SKM-1 (cell line): ENCODE measurements around the gene UAP1L1.

Experiments
- DNase-seq: peaks from one replicate; lab custom pipeline; 2025; ENCODE audit not compliant: unreplicated experiment; lab: John Stamatoyannopoulos, UW

UAP1L1 gene

DNA sequence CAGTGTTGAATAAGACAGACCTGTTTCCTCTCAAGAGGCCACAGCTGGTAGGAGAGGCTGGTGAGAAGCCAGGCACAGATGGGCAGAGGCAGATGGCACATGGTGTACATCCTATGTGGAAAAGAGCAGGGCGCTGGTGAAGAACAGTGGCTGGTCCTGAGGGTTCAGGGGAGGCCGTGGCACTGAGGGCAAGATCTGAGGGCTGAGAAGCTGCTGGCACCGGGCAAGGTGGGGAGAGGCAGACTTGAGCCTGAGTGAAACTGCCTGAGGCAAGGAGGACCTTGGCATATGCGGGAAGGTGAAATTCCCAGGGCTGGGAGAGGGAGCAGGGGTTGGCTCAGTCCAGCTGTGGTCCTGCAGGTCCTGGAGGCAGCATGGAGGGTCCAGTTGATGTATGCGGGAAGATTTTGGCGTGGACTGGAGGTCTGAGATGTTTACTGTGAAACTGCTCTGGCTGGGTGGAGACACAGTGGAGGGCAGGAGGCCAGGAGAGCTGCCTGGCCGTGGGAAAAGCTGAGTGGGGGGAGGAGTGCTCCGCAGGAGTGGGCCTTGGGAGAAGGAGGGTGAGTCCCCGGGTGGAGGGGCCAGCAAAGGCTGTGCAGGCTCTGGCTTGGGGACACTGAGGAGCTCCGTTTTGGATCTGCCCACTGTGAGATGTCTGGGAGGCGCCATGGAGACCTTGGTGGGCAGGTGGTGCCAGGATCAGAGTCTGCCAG is 12.1 kb downstream of the UAP1L1 start:
- DNase-seq = no peak

DNA sequence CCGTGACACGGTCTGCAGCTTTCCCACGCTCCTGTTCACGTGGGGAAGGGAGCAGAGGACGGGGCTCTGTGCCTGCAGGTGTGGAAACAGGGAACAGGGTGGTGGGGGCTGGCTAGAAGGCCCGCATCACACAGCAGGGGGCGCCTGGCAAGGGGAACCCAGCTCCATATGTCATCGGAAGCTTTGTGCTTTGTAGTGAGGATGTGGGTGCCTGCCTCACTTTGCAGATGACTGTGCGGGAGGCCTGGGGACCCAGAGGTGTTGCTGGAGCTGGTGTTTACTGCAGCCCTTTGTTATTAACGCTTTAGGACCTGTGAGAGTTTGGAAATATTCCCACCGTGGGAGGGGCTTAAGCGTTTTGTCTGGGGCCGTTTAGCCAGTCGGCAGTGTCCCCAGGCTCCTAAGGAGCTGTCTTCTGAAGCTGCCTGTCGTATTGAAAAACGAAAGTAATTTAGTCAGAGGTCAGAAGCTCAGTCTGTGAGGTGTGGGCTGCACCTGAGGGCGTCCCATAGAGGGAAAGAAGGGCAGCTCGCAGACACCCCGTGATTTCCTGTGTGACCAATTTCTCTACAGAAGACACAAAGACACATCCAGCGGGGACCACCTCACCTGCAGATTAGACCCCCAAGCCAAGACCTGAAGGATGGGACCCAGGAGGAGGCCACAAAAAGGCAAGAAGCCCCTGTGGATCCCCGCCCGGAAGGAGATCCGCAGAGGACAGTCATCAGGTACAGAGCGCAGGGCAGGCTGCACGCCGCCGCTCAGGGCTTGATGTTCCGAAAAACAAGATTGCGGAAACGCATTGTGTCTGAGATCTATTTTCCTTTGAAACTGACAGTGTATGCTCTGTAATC is 18.6 kb downstream of the UAP1L1 start:
- no peak for DNase-seq

GRCh38 chr9:137096785-137097546 is 19.6 kb downstream of the UAP1L1 start:
- DNase-seq = no peak

DNA sequence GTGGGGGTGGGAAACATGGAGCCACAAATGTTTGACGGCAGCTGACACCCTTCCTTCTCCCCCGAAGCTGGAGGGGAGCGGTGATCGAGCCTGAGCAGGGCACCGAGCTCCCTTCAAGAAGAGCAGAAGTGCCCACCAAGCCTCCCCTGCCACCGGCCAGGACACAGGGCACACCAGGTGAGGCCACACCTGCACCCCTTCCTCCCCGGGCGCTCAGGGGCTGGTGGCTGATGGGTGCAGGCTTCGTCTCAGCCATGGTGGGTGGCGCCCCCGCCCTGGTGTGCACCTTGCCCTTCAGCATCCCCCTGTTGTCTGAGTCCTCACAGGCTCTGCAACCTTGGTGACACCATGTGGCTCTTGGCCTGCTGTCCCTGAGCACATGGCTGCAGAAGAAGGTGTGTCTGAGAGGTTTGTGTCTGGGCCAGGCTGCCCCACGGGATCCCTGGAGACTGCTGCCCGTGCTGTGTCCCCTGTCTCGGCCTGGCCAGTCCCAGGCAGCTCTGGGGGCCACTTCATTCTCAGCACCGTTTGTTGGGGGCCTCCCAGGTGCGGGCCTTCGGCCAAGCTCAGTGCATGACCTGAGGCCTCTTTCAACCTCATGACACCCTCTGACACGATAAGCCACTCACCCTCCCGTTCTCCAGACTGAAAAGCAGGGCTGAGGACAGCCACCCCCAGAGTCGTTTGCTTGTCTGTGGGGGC is 20.6 kb downstream of the UAP1L1 start:
- no peak for DNase-seq

DNA sequence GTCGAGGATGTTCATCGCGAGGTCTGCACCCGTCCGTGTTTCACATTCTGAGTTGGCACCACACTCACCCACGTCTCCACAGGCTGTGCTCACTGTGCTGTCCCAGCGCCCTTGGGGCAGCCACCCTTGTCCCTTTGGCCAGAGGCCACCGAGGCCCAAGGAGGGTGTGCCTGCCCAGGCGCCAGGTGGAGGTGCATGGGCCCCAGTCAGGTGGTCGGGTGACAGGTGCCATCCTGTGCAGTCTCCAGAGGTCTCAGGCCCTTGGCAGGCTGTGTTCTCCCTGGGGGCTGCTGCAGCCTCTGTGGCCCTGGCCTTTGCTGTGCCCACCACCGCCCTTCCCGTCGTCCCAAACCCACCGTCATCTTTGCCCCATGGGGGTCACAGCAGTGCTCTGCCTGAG is 21.9 kb downstream of the UAP1L1 start:
- DNase-seq = no peak

DNA sequence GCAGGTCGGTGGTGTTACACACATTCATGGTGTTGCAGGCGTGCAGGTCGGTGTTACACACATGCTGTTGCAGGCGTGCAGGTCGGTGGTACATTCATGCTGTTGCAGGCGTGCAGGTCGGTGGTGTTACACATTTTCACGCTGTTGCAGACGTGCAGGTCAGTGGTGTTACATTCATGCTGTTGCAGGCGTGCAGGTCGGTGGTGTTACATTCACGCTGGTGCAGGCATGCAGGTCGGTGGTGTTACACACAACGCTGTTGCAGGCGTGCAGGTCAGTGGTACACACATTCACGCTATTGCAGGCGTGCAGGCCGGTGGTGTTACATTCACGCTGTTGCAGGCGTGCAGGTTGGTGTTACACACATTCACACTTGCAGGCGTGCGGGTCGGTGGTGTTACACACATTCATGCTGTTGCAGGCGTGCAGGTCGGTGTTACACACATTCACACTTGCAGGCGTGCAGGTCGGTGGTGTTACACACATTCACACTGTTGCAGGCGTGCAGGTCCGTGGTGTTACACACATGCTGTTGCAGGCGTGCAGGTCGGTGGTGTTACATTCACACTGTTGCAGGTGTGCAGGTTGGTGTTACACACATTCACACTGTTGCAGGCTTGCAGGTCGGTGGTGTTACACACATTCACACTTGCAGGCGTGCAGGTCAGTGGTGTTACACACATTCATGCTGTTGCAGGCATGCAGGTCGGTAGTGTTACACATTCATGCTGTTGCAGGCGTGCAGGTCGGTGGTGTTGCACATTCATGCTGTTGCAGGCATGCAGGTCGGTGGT is 26.1 kb downstream of the UAP1L1 start:
- no peak for DNase-seq

DNA sequence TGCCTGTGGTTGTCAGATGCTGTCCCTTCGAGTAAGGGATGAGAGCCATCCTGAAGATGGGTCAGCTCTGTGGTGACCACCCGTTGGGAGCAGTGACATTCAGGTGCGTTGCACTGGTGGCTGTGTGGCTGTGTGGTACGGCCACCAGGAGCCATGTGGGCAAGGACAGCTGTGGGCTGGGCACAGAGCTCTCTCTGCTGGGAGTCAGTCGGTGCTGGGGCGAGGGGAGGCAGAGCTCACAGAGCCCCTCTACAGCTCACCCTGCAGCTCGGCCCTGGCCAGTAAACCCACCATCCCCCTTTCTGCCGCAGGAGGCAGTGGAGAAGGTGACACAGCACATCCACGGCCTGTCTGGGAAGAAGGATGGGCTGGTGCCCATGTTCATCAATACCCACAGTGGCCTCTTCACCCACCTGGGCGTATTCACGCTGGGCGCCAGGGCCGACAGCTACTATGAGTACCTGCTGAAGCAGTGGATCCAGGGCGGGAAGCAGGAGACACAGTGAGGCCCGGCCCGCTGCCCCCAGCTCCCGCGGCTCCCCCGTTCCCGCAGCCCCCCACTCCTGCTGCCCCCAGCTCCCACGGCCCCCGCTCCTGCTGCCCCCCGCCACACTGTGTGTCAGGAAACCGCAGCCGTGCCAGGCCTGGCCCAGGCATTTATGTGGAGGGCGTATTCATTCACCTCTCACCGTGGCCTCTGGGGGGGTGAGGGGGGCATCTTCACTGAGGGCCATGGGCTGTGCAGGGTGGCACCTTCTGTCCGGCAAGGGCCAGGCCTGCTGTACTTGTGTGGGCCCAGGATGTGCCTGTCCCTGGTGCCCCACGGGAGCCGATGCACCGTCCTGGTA is 28.7 kb downstream of the UAP1L1 start:
- DNase-seq = no peak

DNA sequence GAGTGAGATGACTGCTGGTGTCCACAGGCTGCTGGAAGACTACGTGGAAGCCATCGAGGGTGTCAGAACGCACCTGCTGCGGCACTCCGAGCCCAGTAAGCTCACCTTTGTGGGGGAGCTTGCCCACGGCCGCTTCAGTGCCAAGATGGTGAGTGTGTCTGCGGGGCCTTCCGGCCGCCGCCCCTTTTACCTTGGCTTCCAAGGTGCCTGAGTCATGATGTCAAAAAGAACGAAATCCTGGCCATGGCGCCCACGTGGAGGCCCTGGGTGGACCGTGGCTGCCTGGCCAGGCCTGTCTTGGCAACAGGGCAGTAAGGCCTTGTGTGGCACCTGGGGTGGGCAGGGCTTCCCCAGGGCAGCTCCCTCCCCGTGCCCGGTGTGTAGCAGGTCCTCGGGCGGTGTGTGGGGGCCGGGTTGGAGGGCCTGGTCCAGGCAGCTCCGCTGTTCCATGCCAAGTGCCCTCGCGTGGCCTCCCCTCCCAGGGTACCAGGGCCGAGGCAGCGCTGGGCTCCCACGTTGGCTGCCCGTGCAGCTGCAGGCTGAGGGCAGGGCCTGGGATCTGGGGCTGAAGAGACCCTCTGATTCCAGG is 29.4 kb downstream of the UAP1L1 start:
- no peak for DNase-seq

GRCh38 chr9:137107312-137107921 is 30.1 kb downstream of the UAP1L1 start:
- no peak for DNase-seq

DNA sequence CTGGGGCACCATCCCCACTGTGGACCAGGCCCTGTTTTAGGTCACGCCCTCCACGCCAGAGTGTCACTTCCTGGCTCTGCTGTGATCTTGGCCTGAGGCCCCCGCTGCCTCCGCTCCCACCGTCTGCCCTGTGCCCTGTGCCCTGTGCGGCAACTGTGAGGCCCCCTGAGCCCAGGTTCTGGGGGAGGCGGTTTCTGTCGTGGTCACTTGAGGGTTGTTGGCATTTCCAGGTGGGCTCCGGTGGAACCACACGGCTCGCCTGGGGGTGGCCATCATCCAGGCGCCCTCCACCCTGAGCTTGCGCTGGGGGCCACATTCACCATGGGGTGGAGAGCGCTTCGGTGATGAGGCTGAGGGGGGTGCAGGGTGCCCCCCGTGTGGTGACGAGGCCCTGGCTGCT is 30.7 kb downstream of the UAP1L1 start:
- no peak for DNase-seq

DNA sequence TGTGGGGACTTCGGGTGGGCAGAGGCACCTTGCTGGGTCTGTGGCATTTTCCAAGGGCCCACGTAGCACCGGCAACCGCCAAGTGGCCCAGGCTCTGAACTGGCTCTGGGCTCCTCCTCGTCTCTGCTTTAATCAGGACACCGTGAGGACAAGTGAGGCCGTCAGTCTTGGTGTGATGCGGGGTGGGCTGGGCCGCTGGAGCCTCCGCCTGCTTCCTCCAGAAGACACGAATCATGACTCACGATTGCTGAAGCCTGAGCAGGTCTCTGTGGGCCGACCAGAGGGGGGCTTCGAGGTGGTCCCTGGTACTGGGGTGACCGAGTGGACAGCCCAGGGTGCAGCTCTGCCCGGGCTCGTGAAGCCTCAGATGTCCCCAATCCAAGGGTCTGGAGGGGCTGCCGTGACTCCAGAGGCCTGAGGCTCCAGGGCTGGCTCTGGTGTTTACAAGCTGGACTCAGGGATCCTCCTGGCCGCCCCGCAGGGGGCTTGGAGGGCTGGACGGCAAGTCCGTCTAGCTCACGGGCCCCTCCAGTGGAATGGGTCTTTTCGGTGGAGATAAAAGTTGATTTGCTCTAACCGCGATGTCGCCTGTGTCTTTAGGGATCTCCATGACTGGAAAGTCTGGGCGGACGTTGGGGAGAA is 31.4 kb downstream of the UAP1L1 start:
- DNase-seq = no peak

GRCh38 chr9:137109250-137110146 is 32.2 kb downstream of the UAP1L1 start:
- DNase-seq = no peak

GRCh38 chr9:137110147-137110910 is 33.0 kb downstream of the UAP1L1 start:
- DNase-seq = no peak

GRCh38 chr9:137110911-137111787 is 33.8 kb downstream of the UAP1L1 start:
- DNase-seq = no peak

GRCh38 chr9:137111788-137112563 is 34.7 kb downstream of the UAP1L1 start:
- DNase-seq = no peak
